Measurements from ENCODE around the gene LDLRAD3.

Gene LDLRAD3

GRCh38 chr11:36062796-36063365, 119.0 kb downstream of the LDLRAD3 start:
- H3K4me3 ChIP-seq (ENCODE audit: low read length): no peak overlapping the region

GRCh38 chr11:36065436-36065835, 121.6 kb downstream of the LDLRAD3 start:
- peak; percentile 39 for DNase-seq (ENCODE audit: low read depth)
- no peak for TF ChIP-seq CTCF (conservative IDR thresholded peaks at IDR 0.05; ENCODE audit: low read length)
- H3K4me3 ChIP-seq (ENCODE audit: low read length): no peak overlapping the region

More at GRCh38 chr11:36062796-36063365, 119.0 kb downstream of the LDLRAD3 start:
- TF ChIP-seq CTCF (conservative IDR thresholded peaks at IDR 0.05; ENCODE audit: low read length): no peak
- DNase-seq (ENCODE audit: low read depth): peak; percentile 6

GRCh38 chr11:36066891-36067290, 123.0 kb downstream of the LDLRAD3 start:
- H3K4me3 ChIP-seq (ENCODE audit: low read length): no peak overlapping the region
- DNase-seq (ENCODE audit: low read depth): no peak
- TF ChIP-seq CTCF (conservative IDR thresholded peaks at IDR 0.05; ENCODE audit: low read length): no peak

- DNase-seq (ENCODE audit: low read depth): no peak
- H3K4me3 ChIP-seq (ENCODE audit: low read length): no peak overlapping the region
- TF ChIP-seq CTCF (conservative IDR thresholded peaks at IDR 0.05; ENCODE audit: low read length): no peak
Observed at GRCh38 chr11:36069576-36070212, 125.8 kb downstream of the LDLRAD3 start.

GRCh38 chr11:36070213-36070953, 126.5 kb downstream of the LDLRAD3 start:
- no peak for TF ChIP-seq CTCF (conservative IDR thresholded peaks at IDR 0.05; ENCODE audit: low read length)
- no peak overlapping the region for H3K4me3 ChIP-seq (ENCODE audit: low read length)
- DNase-seq (ENCODE audit: low read depth): no peak

GRCh38 chr11:36070954-36071330, 127.1 kb downstream of the LDLRAD3 start:
- TF ChIP-seq CTCF (conservative IDR thresholded peaks at IDR 0.05; ENCODE audit: low read length): no peak
- no peak for DNase-seq (ENCODE audit: low read depth)
- no peak overlapping the region for H3K4me3 ChIP-seq (ENCODE audit: low read length)
